HCT116 (cell line): ENCODE data around the gene ZNF212.

Experiments used
- EGR1 ChIP-seq: IDR thresholded peaks from 2 replicates; pipeline ENCODE4 v1.6.1; 2012; ENCODE audit warnings: low read depth
- EZH2 ChIP-seq: fragments of 200-600 bp; sonication (generic); IDR thresholded peaks from 2 replicates; pipeline ENCODE4 v1.6.1; 2017; ENCODE audit warnings: antibody characterized with exemption, mixed run types
- JUND ChIP-seq: IDR thresholded peaks from 2 replicates; pipeline ENCODE4 v1.6.1; 2012
- POLR2AphosphoS5 ChIP-seq: IDR thresholded peaks from 2 replicates; pipeline ENCODE4 v1.6.1; 2011; ENCODE audit warnings: mild to moderate bottlenecking, low read depth, low read length, moderate library complexity
- REST ChIP-seq: IDR thresholded peaks from 2 replicates; pipeline ENCODE4 v1.6.1; 2012; ENCODE audit warnings: low read depth
- YY1 ChIP-seq: IDR thresholded peaks from 2 replicates; pipeline ENCODE4 v1.6.1; 2011; ENCODE audit warnings: low read length, low read depth, moderate library complexity, mild to moderate bottlenecking; ENCODE audit not compliant: insufficient replicate concordance; ENCODE audit errors: extremely low read depth
- TF ChIP-seq, protein P1 (sequence below), 3 experiments: fragments of 200-600 bp in 1 of 3; sonication (generic) in 1 of 3; IDR thresholded peaks in 2 of 3; conservative IDR thresholded peaks in 1 of 3; 2 replicates each; pipeline ENCODE4 v1.5.1; 2012 to 2017; ENCODE audit warnings: low read depth in 2 of 3, low read length in 2 of 3, antibody characterized with exemption in 1 of 3, borderline replicate concordance in 1 of 3, control low read depth in 1 of 3, mild to moderate bottlenecking in 1 of 3, mixed read lengths in 1 of 3, mixed run types in 1 of 3, moderate library complexity in 1 of 3; ENCODE audit not compliant: insufficient read depth in 1 of 3

- no peak for TF ChIP-seq YY1
- TF ChIP-seq, protein P1, sequence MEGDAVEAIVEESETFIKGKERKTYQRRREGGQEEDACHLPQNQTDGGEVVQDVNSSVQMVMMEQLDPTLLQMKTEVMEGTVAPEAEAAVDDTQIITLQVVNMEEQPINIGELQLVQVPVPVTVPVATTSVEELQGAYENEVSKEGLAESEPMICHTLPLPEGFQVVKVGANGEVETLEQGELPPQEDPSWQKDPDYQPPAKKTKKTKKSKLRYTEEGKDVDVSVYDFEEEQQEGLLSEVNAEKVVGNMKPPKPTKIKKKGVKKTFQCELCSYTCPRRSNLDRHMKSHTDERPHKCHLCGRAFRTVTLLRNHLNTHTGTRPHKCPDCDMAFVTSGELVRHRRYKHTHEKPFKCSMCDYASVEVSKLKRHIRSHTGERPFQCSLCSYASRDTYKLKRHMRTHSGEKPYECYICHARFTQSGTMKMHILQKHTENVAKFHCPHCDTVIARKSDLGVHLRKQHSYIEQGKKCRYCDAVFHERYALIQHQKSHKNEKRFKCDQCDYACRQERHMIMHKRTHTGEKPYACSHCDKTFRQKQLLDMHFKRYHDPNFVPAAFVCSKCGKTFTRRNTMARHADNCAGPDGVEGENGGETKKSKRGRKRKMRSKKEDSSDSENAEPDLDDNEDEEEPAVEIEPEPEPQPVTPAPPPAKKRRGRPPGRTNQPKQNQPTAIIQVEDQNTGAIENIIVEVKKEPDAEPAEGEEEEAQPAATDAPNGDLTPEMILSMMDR (IDR thresholded peaks at IDR 0.05 in 2 of 3, conservative IDR thresholded peaks at IDR 0.05 in 1 of 3; ENCODE audit: borderline replicate concordance in 1 of 3, insufficient read depth in 1 of 3, low read depth in 2 of 3, low read length in 2 of 3): no peak
- TF ChIP-seq EGR1: no peak
- TF ChIP-seq REST: no peak
- no peak for TF ChIP-seq JUND
- TF ChIP-seq EZH2: no peak
- no peak for TF ChIP-seq POLR2AphosphoS5
Measured at GRCh38 chr7:149297034-149297755, 57.7 kb downstream of the ZNF212 start.
